SJCRH30 (cell line): ENCODE measurements around the gene GABRP. TPM values are rescaled to one million over a fixed set of nuclear protein-coding genes. Genes with fewer than 3 reads are reported as not detected.
"Not testable (repeated sequence)": the region's sequence is repeated elsewhere in the genome, so short reads cannot be mapped to it uniquely, and the experiment has no call there.

ENCODE experiments used
- DNase-seq, 2 experiments: peaks; one replicate each; pipeline ENCODE4 v3.0.0-alpha.2; 2015 to 2020
- H3K27ac ChIP-seq: fragments of 250-450 bp; sonication (Bioruptor Pico); 2 replicates; pipeline ENCODE4 v1.5.1; 2020; ENCODE audit warnings: mild to moderate bottlenecking, moderate library complexity
- H3K27me3 ChIP-seq: fragments of 250-450 bp; sonication (Bioruptor Pico); 2 replicates; pipeline ENCODE4 v1.5.1; 2020; ENCODE audit warnings: mild to moderate bottlenecking, moderate library complexity
- H3K36me3 ChIP-seq: fragments of 250-450 bp; sonication (Bioruptor Pico); 2 replicates; pipeline ENCODE4 v1.5.1; 2020; ENCODE audit warnings: mild to moderate bottlenecking, moderate library complexity
- H3K4me1 ChIP-seq: fragments of 250-450 bp; sonication (Bioruptor Pico); 2 replicates; pipeline ENCODE4 v1.5.1; 2020; ENCODE audit warnings: mild to moderate bottlenecking, moderate library complexity
- H3K4me3 ChIP-seq: fragments of 250-450 bp; sonication (Bioruptor Pico); 2 replicates; pipeline ENCODE4 v1.5.1; 2020; ENCODE audit warnings: mild to moderate bottlenecking, moderate library complexity
- H3K9me3 ChIP-seq: fragments of 250-450 bp; sonication (Bioruptor Pico); replicated peaks from 2 replicates; pipeline ENCODE4 v1.5.1; 2020; ENCODE audit warnings: mild to moderate bottlenecking, moderate library complexity
- total RNA-seq: library from RNA; depleted of rRNA; stranded (reverse); fragments of >200 nt; shearing (Covaris generic); gene quantifications from 2 replicates; pipeline ENCODE4 v1.2.3, GENCODE V29; 2014

The GABRP gene
- total RNA-seq, 1 experiment from 2014 or later: not detected

GRCh38 chr5:170805666-170806065 is 22.1 kb downstream of the GABRP start:
- 0 out of 2 replicates have a peak, but pooled peaks cover 4% of the 10 kb centered on the region for H3K27me3 ChIP-seq
- H3K9me3 ChIP-seq: no peaks in the 10 kb centered on the region; the same call in 1 of the 2 replicates
- H3K4me3 ChIP-seq: no peak overlapping the region
- H3K4me1 ChIP-seq: no peaks in the 10 kb centered on the region
- no peak for DNase-seq
- H3K27ac ChIP-seq: no peak overlapping the region
- H3K36me3 ChIP-seq: no peaks in the 10 kb centered on the region

- peak in 1 of 2 experiments; percentile 57 for DNase-seq
- no peaks in the 10 kb centered on the region for H3K4me1 ChIP-seq
- H3K36me3 ChIP-seq: no peaks in the 10 kb centered on the region
- H3K4me3 ChIP-seq: no peak overlapping the region
- 0 out of 2 replicates have a peak, but pooled peaks cover 4% of the 10 kb centered on the region for H3K27me3 ChIP-seq
- H3K9me3 ChIP-seq: no peaks in the 10 kb centered on the region
- H3K27ac ChIP-seq: no peak overlapping the region
Measured at GRCh38 chr5:170809551-170809950, 26.0 kb downstream of the GABRP start.

- no peaks in the 10 kb centered on the region for H3K27me3 ChIP-seq
- no peaks in the 10 kb centered on the region for H3K4me1 ChIP-seq
- H3K27ac ChIP-seq: no peak overlapping the region
- DNase-seq: no peak
- H3K4me3 ChIP-seq: no peak overlapping the region
- no peaks in the 10 kb centered on the region for H3K36me3 ChIP-seq
- no peaks in the 10 kb centered on the region for H3K9me3 ChIP-seq
Measured at GRCh38 chr5:170811719-170812118, 28.2 kb downstream of the GABRP start.

GRCh38 chr5:170813231-170813630 is 29.7 kb downstream of the GABRP start:
- Histone ChIP-seq H3K27me3 (no peaks in the 10 kb centered on the region), H3K9me3 (no peaks in the 10 kb centered on the region), H3K27ac (no peak overlapping the region), H3K4me3 (no peak overlapping the region), H3K36me3 (no peaks in the 10 kb centered on the region), H3K4me1 (no peaks in the 10 kb centered on the region)
- DNase-seq: no peak

GRCh38 chr5:170817195-170817594 is 33.7 kb downstream of the GABRP start:
- H3K9me3 ChIP-seq: no peaks in the 10 kb centered on the region
- no peaks in the 10 kb centered on the region for H3K4me1 ChIP-seq
- H3K36me3 ChIP-seq: no peaks in the 10 kb centered on the region
- H3K27me3 ChIP-seq: no peaks in the 10 kb centered on the region
- no peak overlapping the region for H3K4me3 ChIP-seq
- DNase-seq: no peak
- no peak overlapping the region for H3K27ac ChIP-seq

GRCh38 chr5:170818232-170818631 is 34.7 kb downstream of the GABRP start:
- DNase-seq: no peak

GRCh38 chr5:170819824-170820223 is 36.3 kb downstream of the GABRP start:
- DNase-seq: peak in 1 of 2 experiments; percentile 10
- H3K4me1 ChIP-seq: no peaks in the 10 kb centered on the region

More at GRCh38 chr5:170818232-170818631, 34.7 kb downstream of the GABRP start:
- Histone ChIP-seq H3K4me1 (no peaks in the 10 kb centered on the region), H3K27me3 (no peaks in the 10 kb centered on the region), H3K4me3 (no peak overlapping the region), H3K9me3 (no peaks in the 10 kb centered on the region), H3K27ac (no peak overlapping the region), H3K36me3 (no peaks in the 10 kb centered on the region)

GRCh38 chr5:170821257-170821800 is 37.8 kb downstream of the GABRP start:
- no peak for DNase-seq
- Histone ChIP-seq H3K9me3 (peaks cover 4% of the 10 kb centered on the region; the same call in 1 of the 2 replicates), H3K27me3 (no peaks in the 10 kb centered on the region), H3K4me1 (no peaks in the 10 kb centered on the region), H3K27ac (no peak overlapping the region), H3K4me3 (no peak overlapping the region), H3K36me3 (no peaks in the 10 kb centered on the region)

More at GRCh38 chr5:170819824-170820223, 36.3 kb downstream of the GABRP start:
- Histone ChIP-seq H3K9me3 (no peaks in the 10 kb centered on the region), H3K36me3 (no peaks in the 10 kb centered on the region), H3K27me3 (no peaks in the 10 kb centered on the region), H3K27ac (no peak overlapping the region), H3K4me3 (no peak overlapping the region)

GRCh38 chr5:170826117-170826516 is 42.6 kb downstream of the GABRP start:
- H3K4me1 ChIP-seq: no peaks in the 10 kb centered on the region
- no peak for DNase-seq

GRCh38 chr5:170832241-170832640 is 48.7 kb downstream of the GABRP start:
- H3K36me3 ChIP-seq: no peaks in the 10 kb centered on the region
- no peaks in the 10 kb centered on the region for H3K4me1 ChIP-seq
- no peaks in the 10 kb centered on the region for H3K27me3 ChIP-seq
- H3K27ac ChIP-seq: no peak overlapping the region
- DNase-seq: no peak
- H3K9me3 ChIP-seq: no peaks in the 10 kb centered on the region
- no peak overlapping the region for H3K4me3 ChIP-seq

More at GRCh38 chr5:170826117-170826516, 42.6 kb downstream of the GABRP start:
- Histone ChIP-seq H3K36me3 (no peaks in the 10 kb centered on the region), H3K9me3 (peaks cover 4% of the 10 kb centered on the region; the same call in 1 of the 2 replicates), H3K27me3 (no peaks in the 10 kb centered on the region), H3K27ac (no peak overlapping the region), H3K4me3 (no peak overlapping the region)

- H3K36me3 ChIP-seq, DNase-seq, H3K27me3 ChIP-seq, H3K4me3 ChIP-seq, H3K9me3 ChIP-seq, H3K27ac ChIP-seq, H3K4me1 ChIP-seq: not testable (repeated sequence)
Measured at GRCh38 chr5:170833981-170834380, 50.5 kb downstream of the GABRP start.

GRCh38 chr5:170836226-170836625 is 52.7 kb downstream of the GABRP start:
- no peaks in the 10 kb centered on the region for H3K4me1 ChIP-seq
- H3K36me3 ChIP-seq: no peaks in the 10 kb centered on the region
- H3K9me3 ChIP-seq: no peaks in the 10 kb centered on the region
- no peak for DNase-seq
- no peak overlapping the region for H3K4me3 ChIP-seq
- no peak overlapping the region for H3K27ac ChIP-seq
- H3K27me3 ChIP-seq: no peaks in the 10 kb centered on the region

GRCh38 chr5:170843870-170844269 is 60.3 kb downstream of the GABRP start:
- H3K9me3 ChIP-seq: no peaks in the 10 kb centered on the region
- H3K27me3 ChIP-seq: no peaks in the 10 kb centered on the region
- H3K27ac ChIP-seq: no peak overlapping the region
- no peaks in the 10 kb centered on the region for H3K36me3 ChIP-seq
- no peak overlapping the region for H3K4me3 ChIP-seq
- no peaks in the 10 kb centered on the region for H3K4me1 ChIP-seq
- no peak for DNase-seq

- no peak overlapping the region for H3K4me3 ChIP-seq
- no peak overlapping the region for H3K27ac ChIP-seq
- no peaks in the 10 kb centered on the region for H3K27me3 ChIP-seq
- H3K9me3 ChIP-seq: no peaks in the 10 kb centered on the region
- no peaks in the 10 kb centered on the region for H3K36me3 ChIP-seq
- DNase-seq: no peak
- no peaks in the 10 kb centered on the region for H3K4me1 ChIP-seq
Measured at GRCh38 chr5:170844651-170845050, 61.1 kb downstream of the GABRP start.

GRCh38 chr5:170846416-170846815 is 62.9 kb downstream of the GABRP start:
- no peak for DNase-seq
- no peak overlapping the region for H3K4me3 ChIP-seq
- H3K9me3 ChIP-seq: no peaks in the 10 kb centered on the region
- no peaks in the 10 kb centered on the region for H3K36me3 ChIP-seq
- H3K4me1 ChIP-seq: no peaks in the 10 kb centered on the region
- no peak overlapping the region for H3K27ac ChIP-seq
- no peaks in the 10 kb centered on the region for H3K27me3 ChIP-seq

GRCh38 chr5:170846846-170847245 is 63.3 kb downstream of the GABRP start:
- H3K36me3 ChIP-seq: no peaks in the 10 kb centered on the region
- H3K9me3 ChIP-seq: no peaks in the 10 kb centered on the region
- no peak overlapping the region for H3K27ac ChIP-seq
- H3K27me3 ChIP-seq: no peaks in the 10 kb centered on the region
- H3K4me1 ChIP-seq: no peaks in the 10 kb centered on the region
- no peak for DNase-seq
- no peak overlapping the region for H3K4me3 ChIP-seq
